A549 (cell line): ENCODE data around the gene LIPI.

Experiments used
- CEBPB ChIP-seq, 2 experiments: fragments of >200 bp in 1 of 2; sonication (Bioruptor Twin) in 1 of 2; formaldehyde crosslinking in 1 of 2; IDR thresholded peaks; 2 replicates each; pipeline ENCODE4 v1.6.1; 2012 to 2016
- E2F6 ChIP-seq: IDR thresholded peaks from 2 replicates; pipeline ENCODE4 v1.6.1; 2012; ENCODE audit warnings: low read depth, borderline replicate concordance
- EP300 ChIP-seq, 2 experiments: fragments of >200 bp; sonication (Bioruptor Twin); formaldehyde crosslinking; IDR thresholded peaks; 2 replicates in 1 of 2; 3 replicates in 1 of 2; pipeline ENCODE4 v1.6.1; 2016 to 2017
- FOSB ChIP-seq: fragments of 250-450 bp; sonication (Bioruptor Pico); IDR thresholded peaks from 2 replicates; pipeline ENCODE4 v1.5.0; 2020; ENCODE audit warnings: mild to moderate bottlenecking, moderate library complexity
- MYC ChIP-seq: IDR thresholded peaks from 2 replicates; pipeline ENCODE4 v1.6.1; 2012; ENCODE audit warnings: mild to moderate bottlenecking, inconsistent platforms, low read length, improper control_type of control experiment, borderline replicate concordance
- POLR2A ChIP-seq: IDR thresholded peaks from 2 replicates; pipeline ENCODE4 v1.6.1; 2012; ENCODE audit warnings: mild to moderate bottlenecking, low read length
- REST ChIP-seq: fragments of 200-600 bp; sonication (generic); IDR thresholded peaks from 2 replicates; pipeline ENCODE4 v1.6.1; 2016; ENCODE audit warnings: antibody characterized with exemption, mild to moderate bottlenecking, moderate library complexity
- RFX5 ChIP-seq: fragments of 450-650 bp; IDR thresholded peaks from 2 replicates; pipeline ENCODE4 v1.7.1; 2014; ENCODE audit warnings: antibody characterized with exemption, mild to moderate bottlenecking, moderate library complexity
- SREBF2 ChIP-seq: fragments of 450-650 bp; IDR thresholded peaks from 2 replicates; pipeline ENCODE4 v1.6.1; 2014; ENCODE audit warnings: mild to moderate bottlenecking, moderate library complexity
- TF ChIP-seq, protein P1 (sequence below): fragments of >200 bp; sonication (Bioruptor Twin); formaldehyde crosslinking; IDR thresholded peaks from 2 replicates; pipeline ENCODE4 v1.6.1; 2016
- TF ChIP-seq, protein P2 (sequence below): fragments of >200 bp; sonication (Bioruptor Twin); formaldehyde crosslinking; IDR thresholded peaks from 3 replicates; pipeline ENCODE4 v1.5.1; 2016

- TF ChIP-seq SREBF2 = no peak
- TF ChIP-seq POLR2A = no peak
- no peak for TF ChIP-seq REST
- TF ChIP-seq, protein P1, sequence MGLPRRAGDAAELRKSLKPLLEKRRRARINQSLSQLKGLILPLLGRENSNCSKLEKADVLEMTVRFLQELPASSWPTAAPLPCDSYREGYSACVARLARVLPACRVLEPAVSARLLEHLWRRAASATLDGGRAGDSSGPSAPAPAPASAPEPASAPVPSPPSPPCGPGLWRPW = no peak
- TF ChIP-seq, protein P2, sequence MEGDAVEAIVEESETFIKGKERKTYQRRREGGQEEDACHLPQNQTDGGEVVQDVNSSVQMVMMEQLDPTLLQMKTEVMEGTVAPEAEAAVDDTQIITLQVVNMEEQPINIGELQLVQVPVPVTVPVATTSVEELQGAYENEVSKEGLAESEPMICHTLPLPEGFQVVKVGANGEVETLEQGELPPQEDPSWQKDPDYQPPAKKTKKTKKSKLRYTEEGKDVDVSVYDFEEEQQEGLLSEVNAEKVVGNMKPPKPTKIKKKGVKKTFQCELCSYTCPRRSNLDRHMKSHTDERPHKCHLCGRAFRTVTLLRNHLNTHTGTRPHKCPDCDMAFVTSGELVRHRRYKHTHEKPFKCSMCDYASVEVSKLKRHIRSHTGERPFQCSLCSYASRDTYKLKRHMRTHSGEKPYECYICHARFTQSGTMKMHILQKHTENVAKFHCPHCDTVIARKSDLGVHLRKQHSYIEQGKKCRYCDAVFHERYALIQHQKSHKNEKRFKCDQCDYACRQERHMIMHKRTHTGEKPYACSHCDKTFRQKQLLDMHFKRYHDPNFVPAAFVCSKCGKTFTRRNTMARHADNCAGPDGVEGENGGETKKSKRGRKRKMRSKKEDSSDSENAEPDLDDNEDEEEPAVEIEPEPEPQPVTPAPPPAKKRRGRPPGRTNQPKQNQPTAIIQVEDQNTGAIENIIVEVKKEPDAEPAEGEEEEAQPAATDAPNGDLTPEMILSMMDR = no peak
- no peak for TF ChIP-seq RFX5
- no peak for TF ChIP-seq FOSB (CRISPR knock-in tag)
- TF ChIP-seq CEBPB (IDR thresholded peaks at IDR 0.05) = no peak
- TF ChIP-seq MYC = no peak
- no peak for TF ChIP-seq EP300 (IDR thresholded peaks at IDR 0.05)
- no peak for TF ChIP-seq E2F6
Observed at GRCh38 chr21:14244911-14245310, 34.2 kb upstream of the LIPI start.
